Ishikawa (cell line): Measurements from ENCODE around the gene CYP4X1.

Experiments
- CEBPB ChIP-seq: IDR thresholded peaks from 2 replicates; pipeline ENCODE4 v1.6.1; 2012
- CREB1 ChIP-seq: IDR thresholded peaks from 2 replicates; pipeline ENCODE4 v1.6.1; 2012; ENCODE audit warnings: low read depth
- EGR1 ChIP-seq: IDR thresholded peaks from 2 replicates; pipeline ENCODE4 v1.6.1; 2012
- EP300 ChIP-seq: IDR thresholded peaks from 2 replicates; pipeline ENCODE4 v1.6.1; 2012; ENCODE audit warnings: borderline replicate concordance
- FOXM1 ChIP-seq: IDR thresholded peaks from 2 replicates; pipeline ENCODE4 v1.6.1; 2012; ENCODE audit warnings: low read depth, borderline replicate concordance
- MAX ChIP-seq: IDR thresholded peaks from 2 replicates; pipeline ENCODE4 v1.6.1; 2012
- NFIC ChIP-seq: IDR thresholded peaks from 2 replicates; pipeline ENCODE4 v1.6.1; 2012
- RAD21 ChIP-seq: IDR thresholded peaks from 2 replicates; pipeline ENCODE4 v1.6.1; 2012; ENCODE audit warnings: low read depth
- REST ChIP-seq: IDR thresholded peaks from 2 replicates; pipeline ENCODE4 v1.6.1; 2012; ENCODE audit warnings: low read depth, mild to moderate bottlenecking
- TAF1 ChIP-seq: IDR thresholded peaks from 2 replicates; pipeline ENCODE4 v1.6.1; 2012; ENCODE audit warnings: low read depth, mild to moderate bottlenecking
- TCF12 ChIP-seq: IDR thresholded peaks from 2 replicates; pipeline ENCODE4 v1.6.1; 2012; ENCODE audit warnings: low read depth
- TEAD4 ChIP-seq: IDR thresholded peaks from 2 replicates; pipeline ENCODE4 v1.6.1; 2012
- USF1 ChIP-seq: IDR thresholded peaks from 2 replicates; pipeline ENCODE4 v1.6.1; 2012
- YY1 ChIP-seq: IDR thresholded peaks from 2 replicates; pipeline ENCODE4 v1.6.1; 2012; ENCODE audit warnings: low read depth
- ZBTB7A ChIP-seq: IDR thresholded peaks from 2 replicates; pipeline ENCODE4 v1.6.1; 2012; ENCODE audit warnings: low read depth

CYP4X1 gene

GRCh38 chr1:47002211-47002610 is 21.3 kb upstream of the CYP4X1 start:
- TF ChIP-seq EGR1 (no peak), FOXM1 (no peak), RAD21 (no peak), EP300 (no peak), ZBTB7A (no peak), TCF12 (no peak), USF1 (no peak), TEAD4 (no peak)

GRCh38 chr1:47003896-47004403 is 19.5 kb upstream of the CYP4X1 start:
- TF ChIP-seq TEAD4 (no peak), EP300 (no peak), NFIC (peak; percentile 53)

GRCh38 chr1:47013293-47013692 is 10.2 kb upstream of the CYP4X1 start:
- no peak for TF ChIP-seq FOXM1
- no peak for TF ChIP-seq TEAD4
- no peak for TF ChIP-seq YY1
- no peak for TF ChIP-seq MAX
- TF ChIP-seq REST: no peak
- no peak for TF ChIP-seq EGR1
- no peak for TF ChIP-seq EP300
- TF ChIP-seq TAF1: no peak
- TF ChIP-seq CREB1: no peak

- TF ChIP-seq FOXM1 (no peak), TEAD4 (no peak), NFIC (no peak), CREB1 (no peak)
Observed at GRCh38 chr1:47021070-47021469, 2.4 kb upstream of the CYP4X1 start.

- no peak for TF ChIP-seq TEAD4
- no peak for TF ChIP-seq YY1
- no peak for TF ChIP-seq ZBTB7A
- no peak for TF ChIP-seq TAF1
Observed at GRCh38 chr1:47024141-47024801, 802 bp downstream of the CYP4X1 start.

GRCh38 chr1:47030170-47030805 is 6.8 kb downstream of the CYP4X1 start:
- no peak for TF ChIP-seq MAX

GRCh38 chr1:47031059-47031458 is 7.6 kb downstream of the CYP4X1 start:
- TF ChIP-seq TAF1 (no peak), CEBPB (no peak), EGR1 (no peak), FOXM1 (no peak), TCF12 (no peak), TEAD4 (no peak), EP300 (no peak), CREB1 (no peak), ZBTB7A (no peak), RAD21 (no peak), NFIC (no peak), USF1 (no peak), MAX (no peak), YY1 (no peak), REST (no peak)
